Activated CD8-positive, alpha-beta memory T cell treated with anti-CD3 and anti-CD28 coated beads, Interleukin-2, amount 10 ng/mL, durations not matched to agents 7 days and 5 days (primary cell): ENCODE results near the gene GUCY1A1. TPM values are rescaled to one million over a fixed set of nuclear protein-coding genes. Genes with fewer than 3 reads are reported as not detected.

ENCODE experiments used
- ATAC-seq: fragments of 150-1000 bp; cut with Tn5 transposase; one replicate; pipeline ENCODE4 v1.10.0; 2021; ENCODE audit warnings: moderate library complexity
- CTCF ChIA-PET: fragments of 350-600 bp; sonication (Branson Sonifier 250); formaldehyde crosslinking; loops from one replicate; lab custom pipeline; 2021; ENCODE audit warnings: antibody characterized with exemption; lab: Charles Lee
- DNase-seq: peaks from one replicate; pipeline ENCODE4 v3.0.0-alpha.2; 2020
- H3K27ac Mint-ChIP-seq: one replicate; pipeline ENCODE4 v1.8.0; 2021; ENCODE audit warnings: mild to moderate bottlenecking, mixed read lengths
- H3K27me3 Mint-ChIP-seq: one replicate; pipeline ENCODE4 v1.8.0; 2021; ENCODE audit warnings: mixed read lengths
- H3K36me3 Mint-ChIP-seq: one replicate; pipeline ENCODE4 v1.8.0; 2021; ENCODE audit warnings: mild to moderate bottlenecking, mixed read lengths
- H3K4me1 Mint-ChIP-seq: one replicate; pipeline ENCODE4 v1.8.0; 2021; ENCODE audit warnings: mixed read lengths
- H3K4me3 Mint-ChIP-seq: one replicate; pipeline ENCODE4 v1.8.0; 2021; ENCODE audit warnings: mild to moderate bottlenecking, moderate library complexity, mixed read lengths
- H3K9me3 Mint-ChIP-seq: one replicate; pipeline ENCODE4 v1.8.0; 2022; ENCODE audit warnings: low read depth, mixed read lengths
- total RNA-seq, 2 experiments: library from RNA; stranded (reverse); gene quantifications; one replicate each; pipeline ENCODE4 v1.2.3, GENCODE V29; 2021

Gene GUCY1A1
- total RNA-seq, 2 experiments from 2014 or later = 0.87 TPM; not detected in 1

- CTCF ChIA-PET = no interaction called here
- Mint-ChIP-seq H3K9me3 (no peaks in the 10 kb centered on the region), H3K27ac (no peak overlapping the region), H3K4me1 (no peaks in the 10 kb centered on the region), H3K4me3 (no peak overlapping the region), H3K27me3 (no peaks in the 10 kb centered on the region), H3K36me3 (no peaks in the 10 kb centered on the region)
- DNase-seq (no peak), ATAC-seq (no peak)
Observed at GRCh38 chr4:155742310-155743015, 75.8 kb downstream of the GUCY1A1 start.

GRCh38 chr4:155745984-155746383 lies 79.3 kb downstream of the GUCY1A1 start:
- DNase-seq (no peak), ATAC-seq (no peak)
- Mint-ChIP-seq H3K9me3 (no peaks in the 10 kb centered on the region), H3K27me3 (no peaks in the 10 kb centered on the region), H3K36me3 (no peaks in the 10 kb centered on the region), H3K4me3 (no peak overlapping the region), H3K27ac (no peak overlapping the region), H3K4me1 (no peaks in the 10 kb centered on the region)
- CTCF ChIA-PET = no interaction called here

GRCh38 chr4:155748039-155748438 lies 81.4 kb downstream of the GUCY1A1 start:
- Mint-ChIP-seq H3K36me3 (no peaks in the 10 kb centered on the region), H3K9me3 (no peaks in the 10 kb centered on the region), H3K27me3 (no peaks in the 10 kb centered on the region), H3K4me1 (no peaks in the 10 kb centered on the region), H3K4me3 (no peak overlapping the region), H3K27ac (no peak overlapping the region)
- DNase-seq (no peak), ATAC-seq (no peak)
- CTCF ChIA-PET = no interaction called here

GRCh38 chr4:155749041-155749440 lies 82.4 kb downstream of the GUCY1A1 start:
- Mint-ChIP-seq H3K4me3 (no peak overlapping the region), H3K27me3 (peaks cover 6% of the 10 kb centered on the region), H3K4me1 (no peaks in the 10 kb centered on the region), H3K36me3 (no peaks in the 10 kb centered on the region), H3K9me3 (no peaks in the 10 kb centered on the region), H3K27ac (no peak overlapping the region)
- ATAC-seq = no peak
- CTCF ChIA-PET = no interaction called here
- DNase-seq = no peak

- Mint-ChIP-seq H3K4me3 (no peak overlapping the region), H3K27ac (no peak overlapping the region), H3K9me3 (no peaks in the 10 kb centered on the region), H3K27me3 (peaks cover 12% of the 10 kb centered on the region), H3K4me1 (no peaks in the 10 kb centered on the region), H3K36me3 (no peaks in the 10 kb centered on the region)
- CTCF ChIA-PET = no interaction called here
- ATAC-seq (no peak), DNase-seq (no peak)
Observed at GRCh38 chr4:155751569-155751968, 84.9 kb downstream of the GUCY1A1 start.

- H3K27ac Mint-ChIP-seq = no peak overlapping the region
- H3K27me3 Mint-ChIP-seq = peaks cover 42% of the 10 kb centered on the region
- ATAC-seq = no peak
- DNase-seq = no peak
- H3K4me3 Mint-ChIP-seq = no peak overlapping the region
- H3K9me3 Mint-ChIP-seq = no peaks in the 10 kb centered on the region
- H3K4me1 Mint-ChIP-seq = peaks cover 4% of the 10 kb centered on the region
- H3K36me3 Mint-ChIP-seq = no peaks in the 10 kb centered on the region
- CTCF ChIA-PET = no interaction called here
Observed at GRCh38 chr4:155757745-155758265, 91.2 kb downstream of the GUCY1A1 start.

GRCh38 chr4:155758481-155759371 lies 92.1 kb downstream of the GUCY1A1 start, which contains the start of gene GUCY1B1:
Gene GUCY1B1, plus strand, starts transcription at chr4:155759021. Its CDS starts 120 bp downstream, at chr4:155759141.
- ATAC-seq (peak; percentile 92), DNase-seq (peak; percentile 59)
- no peak within 1 kb of the TSS for H3K27ac Mint-ChIP-seq
- H3K4me1 Mint-ChIP-seq = peaks cover 4% of the 10 kb centered on the region
- CTCF ChIA-PET = no interaction called here
- no peaks in the 10 kb centered on the region for H3K36me3 Mint-ChIP-seq
- no peak within 1 kb of the TSS for H3K4me3 Mint-ChIP-seq
- peaks cover 41% of the 10 kb centered on the region for H3K27me3 Mint-ChIP-seq
- H3K9me3 Mint-ChIP-seq = no peaks in the 10 kb centered on the region

GRCh38 chr4:155759372-155760252 lies 93.0 kb downstream of the GUCY1A1 start:
- ATAC-seq = no peak
- CTCF ChIA-PET = no interaction called here
- H3K27me3 Mint-ChIP-seq = peaks cover 38% of the 10 kb centered on the region
- no peak overlapping the region for H3K27ac Mint-ChIP-seq
- peaks cover 4% of the 10 kb centered on the region for H3K4me1 Mint-ChIP-seq
- DNase-seq = no peak
- no peak overlapping the region for H3K4me3 Mint-ChIP-seq
- no peaks in the 10 kb centered on the region for H3K36me3 Mint-ChIP-seq
- H3K9me3 Mint-ChIP-seq = no peaks in the 10 kb centered on the region

- DNase-seq (no peak), ATAC-seq (no peak)
- H3K4me3 Mint-ChIP-seq = no peak overlapping the region
- H3K27ac Mint-ChIP-seq = no peak overlapping the region
- H3K4me1 Mint-ChIP-seq = peaks cover 4% of the 10 kb centered on the region
- H3K9me3 Mint-ChIP-seq = no peaks in the 10 kb centered on the region
- peaks cover 35% of the 10 kb centered on the region for H3K27me3 Mint-ChIP-seq
- no peaks in the 10 kb centered on the region for H3K36me3 Mint-ChIP-seq
- CTCF ChIA-PET = no interaction called here
Observed at GRCh38 chr4:155761047-155761446, 94.4 kb downstream of the GUCY1A1 start.

- ATAC-seq = no peak
Observed at GRCh38 chr4:155761916-155762315, 95.3 kb downstream of the GUCY1A1 start.

GRCh38 chr4:155762334-155762733 lies 95.7 kb downstream of the GUCY1A1 start:
- Mint-ChIP-seq H3K4me1 (peaks cover 4% of the 10 kb centered on the region), H3K9me3 (no peaks in the 10 kb centered on the region), H3K27ac (no peak overlapping the region), H3K4me3 (no peak overlapping the region), H3K36me3 (no peaks in the 10 kb centered on the region), H3K27me3 (peaks cover 31% of the 10 kb centered on the region)
- ATAC-seq (no peak), DNase-seq (no peak)
- CTCF ChIA-PET = no interaction called here

More at GRCh38 chr4:155761916-155762315, 95.3 kb downstream of the GUCY1A1 start:
- DNase-seq = no peak
- Mint-ChIP-seq H3K9me3 (no peaks in the 10 kb centered on the region), H3K4me3 (no peak overlapping the region), H3K36me3 (no peaks in the 10 kb centered on the region), H3K27ac (no peak overlapping the region), H3K27me3 (peaks cover 32% of the 10 kb centered on the region), H3K4me1 (peaks cover 4% of the 10 kb centered on the region)
- CTCF ChIA-PET = no interaction called here

GRCh38 chr4:155763551-155763950 lies 96.9 kb downstream of the GUCY1A1 start:
- H3K4me1 Mint-ChIP-seq = peaks cover 2% of the 10 kb centered on the region
- no peaks in the 10 kb centered on the region for H3K36me3 Mint-ChIP-seq
- ATAC-seq (no peak), DNase-seq (no peak)
- CTCF ChIA-PET = no interaction called here
- H3K4me3 Mint-ChIP-seq = no peak overlapping the region
- no peaks in the 10 kb centered on the region for H3K9me3 Mint-ChIP-seq
- H3K27ac Mint-ChIP-seq = no peak overlapping the region
- H3K27me3 Mint-ChIP-seq = peaks cover 23% of the 10 kb centered on the region

- Mint-ChIP-seq H3K4me3 (no peak overlapping the region), H3K27me3 (peaks cover 20% of the 10 kb centered on the region), H3K9me3 (no peaks in the 10 kb centered on the region), H3K27ac (no peak overlapping the region), H3K4me1 (no peaks in the 10 kb centered on the region), H3K36me3 (no peaks in the 10 kb centered on the region)
- CTCF ChIA-PET = no interaction called here
- ATAC-seq = no peak
- DNase-seq = no peak
Observed at GRCh38 chr4:155765149-155765548, 98.5 kb downstream of the GUCY1A1 start.
